Stimulated activated CD4-positive, alpha-beta T cell treated with anti-CD3 and anti-CD28 coated beads, Interleukin-4, amount 100 ng/mL, for 1 hour (primary cell): ENCODE data around the gene RNU5B-1.

Source experiments
- DNase-seq: peaks from one replicate; pipeline ENCODE4 v3.0.0-alpha.2; 2020

RNU5B-1 gene

DNA sequence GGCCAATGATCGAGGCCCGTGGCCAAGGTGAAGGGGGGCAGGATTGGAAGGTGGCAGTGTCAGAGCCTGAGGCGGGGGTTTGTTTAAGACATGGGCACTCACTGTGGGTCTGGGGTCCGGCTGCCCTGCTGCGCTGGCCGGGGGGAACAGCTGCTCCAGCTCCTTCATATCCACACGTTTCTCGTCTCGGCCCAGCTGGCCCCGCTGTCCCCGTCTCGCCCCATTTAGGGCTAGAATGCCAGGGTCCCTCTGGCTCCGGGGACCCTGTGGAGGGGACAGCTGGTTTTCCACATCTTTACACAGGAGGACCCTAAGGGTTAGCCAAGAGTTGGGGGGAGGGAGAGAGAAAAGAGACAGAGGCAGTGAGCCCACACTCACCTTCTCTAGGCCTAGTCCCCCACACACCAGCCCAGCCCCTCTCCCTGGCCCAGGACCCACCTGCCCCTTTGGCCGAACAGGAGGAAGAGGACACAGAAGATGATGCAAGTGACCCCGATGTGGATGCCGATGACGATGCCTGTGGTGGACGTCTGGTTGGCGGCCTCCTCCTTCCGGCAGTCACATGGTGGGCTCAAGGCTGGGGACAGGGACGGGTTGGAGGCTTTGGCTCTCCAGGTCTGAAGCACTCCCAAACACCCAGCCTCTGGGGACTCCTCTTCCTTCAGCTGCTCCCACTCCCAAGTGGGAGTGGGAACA, 25.0 kb downstream of the RNU5B-1 start:
- DNase-seq: no peak

DNA sequence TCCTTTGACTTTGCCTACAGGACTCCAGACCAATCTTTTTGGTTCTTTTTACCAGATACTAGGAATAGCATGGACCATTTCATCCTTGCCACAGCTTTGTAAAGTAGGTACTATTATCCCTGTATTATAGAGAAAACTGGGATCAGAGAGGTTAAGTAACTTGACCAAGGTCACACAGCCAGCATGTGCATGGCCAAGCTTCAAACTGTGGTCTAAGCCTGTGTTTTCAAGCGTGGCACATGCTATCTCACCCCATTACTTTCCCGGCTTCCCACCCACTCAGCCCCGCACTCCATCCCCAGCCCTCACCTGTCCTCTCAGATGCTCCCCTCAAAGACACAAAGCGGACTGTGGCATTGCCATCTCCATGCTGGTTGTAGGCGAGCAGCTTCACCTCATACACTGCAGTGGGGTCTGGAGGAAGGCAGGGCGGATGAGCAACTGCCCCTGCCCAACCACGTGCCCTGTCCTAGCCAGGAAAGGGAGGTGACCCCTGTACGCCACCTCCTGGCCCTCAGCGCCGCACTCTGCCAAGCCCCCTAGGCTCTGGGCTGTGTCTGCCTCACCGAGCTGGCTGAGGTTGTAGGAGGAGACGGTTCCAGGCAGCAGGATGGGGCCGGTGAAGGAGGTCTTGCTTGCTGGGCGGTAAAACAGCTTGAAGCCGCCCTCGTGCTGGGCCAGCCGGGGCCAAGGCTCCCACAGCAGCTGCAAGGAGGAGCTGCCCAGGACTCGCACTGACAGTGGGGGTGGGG, 25.7 kb downstream of the RNU5B-1 start:
- DNase-seq: no peak

DNA sequence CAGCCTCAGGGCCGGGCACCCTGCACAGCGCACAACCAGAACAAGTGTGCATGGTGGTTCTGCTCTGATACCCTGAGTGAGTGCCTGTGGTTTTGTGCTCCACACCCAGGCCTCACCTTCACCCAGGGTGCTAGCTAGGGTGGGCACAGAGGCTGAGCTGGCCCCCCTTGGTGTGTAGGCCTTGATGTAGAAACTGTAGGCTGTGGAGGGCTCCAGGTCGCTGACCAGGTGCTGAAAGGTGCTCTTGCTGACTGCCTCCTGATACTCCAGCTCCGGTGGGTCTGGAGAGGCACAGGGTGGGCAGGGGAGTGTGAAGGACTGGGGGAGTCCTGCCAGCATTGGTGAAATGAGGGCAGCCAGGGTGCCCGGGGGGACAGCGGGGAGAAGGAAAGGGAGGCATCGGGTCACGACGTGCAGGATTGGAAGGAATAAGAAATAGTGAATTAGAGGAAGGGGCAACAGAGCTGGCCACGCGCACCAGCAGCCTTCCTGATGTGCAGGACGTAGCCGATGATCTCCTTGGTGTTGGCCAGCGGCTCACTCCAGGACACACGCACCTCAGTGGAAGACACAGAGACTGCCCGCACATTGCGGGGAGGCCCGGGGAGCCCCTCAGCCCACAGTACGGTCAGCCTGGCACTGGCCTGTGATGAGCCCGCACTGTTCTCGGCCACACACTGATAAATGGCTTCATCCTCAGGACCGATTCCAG, 26.6 kb downstream of the RNU5B-1 start:
- no peak for DNase-seq

DNA sequence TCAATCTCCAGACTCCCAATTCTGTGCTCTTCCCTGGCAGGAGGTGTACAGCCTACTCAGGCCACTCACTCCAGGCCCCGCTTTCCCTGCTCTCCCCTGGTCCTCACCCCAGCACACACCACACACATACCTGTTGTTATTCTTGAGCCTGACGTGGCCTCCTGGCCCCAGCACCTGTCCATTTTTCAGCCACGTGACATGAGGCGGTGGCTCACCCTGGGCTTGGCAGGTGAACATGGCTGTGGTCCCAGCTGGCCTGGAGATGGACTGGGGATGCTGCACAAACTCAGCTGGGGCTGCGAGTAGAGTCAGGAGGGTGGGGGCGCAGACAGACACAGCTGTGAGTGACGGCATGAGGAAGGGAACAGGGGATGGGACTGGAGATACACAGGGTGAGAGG, 27.3 kb downstream of the RNU5B-1 start:
- no peak for DNase-seq

DNA sequence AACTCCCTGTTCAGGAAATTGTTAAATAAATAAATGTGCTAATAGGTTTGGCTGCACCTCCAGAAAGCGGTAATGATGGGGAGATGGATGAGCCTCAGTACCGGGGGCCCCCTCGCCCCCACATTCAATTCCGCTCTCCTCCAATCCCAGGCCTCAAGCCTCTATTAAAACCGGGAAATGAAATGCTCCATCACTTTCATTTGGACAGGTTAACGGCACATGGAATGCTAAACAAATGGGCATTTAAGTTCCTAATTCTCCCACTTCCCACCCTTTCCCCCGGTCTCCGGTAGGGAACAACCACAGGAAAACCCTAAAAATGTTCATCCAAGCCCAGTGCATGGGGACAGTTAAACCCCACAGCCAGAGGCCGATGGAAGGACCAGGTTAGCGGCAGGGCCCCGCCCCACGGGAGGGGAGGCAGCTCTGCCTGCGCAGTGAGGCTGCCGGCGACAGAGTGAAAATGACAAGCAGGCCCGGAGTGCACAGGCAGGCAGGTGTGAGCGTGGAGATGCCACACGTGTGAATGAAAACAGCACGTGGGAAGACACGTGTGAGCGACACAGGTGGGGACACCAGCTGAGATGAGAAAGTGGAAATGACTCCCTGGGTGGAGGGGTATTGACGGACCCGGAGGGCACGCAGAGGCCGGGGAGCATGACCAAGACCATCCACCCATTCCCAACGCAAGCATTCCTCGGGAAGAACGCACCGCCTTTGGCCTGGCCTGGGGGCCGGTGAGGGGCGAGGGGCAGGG, 28.1 kb downstream of the RNU5B-1 start:
- DNase-seq: no peak

DNA sequence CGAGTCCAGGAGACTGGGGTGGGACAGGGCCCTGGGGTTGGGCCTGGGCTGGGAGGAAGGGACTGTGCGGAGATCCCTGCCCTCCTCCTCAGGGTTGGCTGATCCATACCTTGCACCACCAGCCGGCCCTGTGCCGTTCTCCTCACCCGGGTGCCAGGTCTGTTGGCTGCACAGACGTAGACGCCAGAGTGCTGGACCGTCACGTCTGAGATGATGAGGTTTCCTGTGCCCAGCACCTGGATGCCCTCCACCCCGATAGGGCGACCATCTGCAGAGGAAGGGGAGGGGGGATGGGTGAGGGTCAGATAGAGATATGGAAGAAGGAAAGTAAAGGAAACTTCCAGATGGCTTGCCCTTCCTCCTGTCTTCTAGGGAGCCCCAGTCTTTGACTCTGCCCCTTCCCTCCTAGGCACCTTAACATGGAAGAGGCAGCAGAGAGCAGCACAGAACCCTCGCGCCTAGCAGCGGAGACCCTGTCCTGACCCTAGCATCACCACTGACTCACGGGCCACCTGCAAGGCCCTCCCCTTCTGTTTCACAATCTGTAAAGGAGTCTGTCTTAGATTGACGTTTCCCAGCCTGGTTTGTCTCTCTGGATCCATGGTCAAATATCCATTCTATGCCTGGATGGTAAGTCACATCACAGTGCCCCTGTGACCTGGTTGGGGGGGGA, 28.8 kb downstream of the RNU5B-1 start:
- DNase-seq: no peak

DNA sequence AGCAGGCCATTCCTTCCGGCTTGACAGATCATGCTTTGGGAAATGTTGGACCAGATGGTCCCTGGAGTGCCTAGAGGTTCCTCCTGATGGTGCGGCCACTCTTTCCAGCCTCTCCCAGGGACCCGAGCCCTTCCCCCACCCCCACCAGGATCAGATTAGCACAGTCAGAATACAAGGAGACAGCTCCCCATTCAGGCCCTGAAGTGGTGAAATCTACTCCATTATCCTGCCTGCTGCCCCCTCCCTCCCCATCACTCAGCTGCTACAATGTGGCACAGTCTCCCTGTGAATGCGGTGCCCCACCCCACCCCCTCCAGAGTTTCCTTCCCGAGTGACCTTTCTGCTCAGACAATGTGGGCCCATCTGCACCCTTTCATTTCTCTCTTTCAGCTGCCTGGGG, 29.4 kb downstream of the RNU5B-1 start:
- DNase-seq: no peak

DNA sequence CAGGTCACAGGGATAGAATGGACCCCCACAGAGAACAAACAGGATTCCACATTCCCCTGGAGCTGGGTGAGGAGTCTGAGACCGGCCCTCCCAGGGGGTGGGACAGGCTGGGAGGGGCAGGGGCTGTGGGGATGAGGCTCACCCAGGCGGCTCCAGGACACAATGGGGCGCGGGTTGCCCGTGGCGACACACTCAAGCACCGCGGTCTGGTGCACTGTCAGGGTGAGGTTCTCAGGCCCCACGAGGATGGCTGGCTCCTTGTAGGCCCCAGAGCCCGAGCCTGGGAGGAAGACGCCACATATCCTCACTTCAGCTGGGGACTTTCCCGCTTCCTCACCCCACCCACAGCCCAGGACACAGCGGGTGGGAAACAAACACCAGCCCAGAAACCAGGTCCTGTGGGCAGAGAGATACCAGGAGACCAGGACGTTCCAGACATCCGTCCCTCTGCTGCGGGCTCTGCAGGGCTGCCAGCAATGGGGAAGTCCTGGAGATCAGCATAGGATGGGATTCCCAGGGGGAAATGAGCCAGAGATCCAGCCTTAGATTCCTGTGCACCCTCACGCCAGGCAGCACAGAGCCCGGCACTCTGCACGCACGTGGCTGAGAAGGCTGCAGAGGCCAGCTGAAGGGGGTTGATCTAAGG, 30.2 kb downstream of the RNU5B-1 start:
- no peak for DNase-seq

DNA sequence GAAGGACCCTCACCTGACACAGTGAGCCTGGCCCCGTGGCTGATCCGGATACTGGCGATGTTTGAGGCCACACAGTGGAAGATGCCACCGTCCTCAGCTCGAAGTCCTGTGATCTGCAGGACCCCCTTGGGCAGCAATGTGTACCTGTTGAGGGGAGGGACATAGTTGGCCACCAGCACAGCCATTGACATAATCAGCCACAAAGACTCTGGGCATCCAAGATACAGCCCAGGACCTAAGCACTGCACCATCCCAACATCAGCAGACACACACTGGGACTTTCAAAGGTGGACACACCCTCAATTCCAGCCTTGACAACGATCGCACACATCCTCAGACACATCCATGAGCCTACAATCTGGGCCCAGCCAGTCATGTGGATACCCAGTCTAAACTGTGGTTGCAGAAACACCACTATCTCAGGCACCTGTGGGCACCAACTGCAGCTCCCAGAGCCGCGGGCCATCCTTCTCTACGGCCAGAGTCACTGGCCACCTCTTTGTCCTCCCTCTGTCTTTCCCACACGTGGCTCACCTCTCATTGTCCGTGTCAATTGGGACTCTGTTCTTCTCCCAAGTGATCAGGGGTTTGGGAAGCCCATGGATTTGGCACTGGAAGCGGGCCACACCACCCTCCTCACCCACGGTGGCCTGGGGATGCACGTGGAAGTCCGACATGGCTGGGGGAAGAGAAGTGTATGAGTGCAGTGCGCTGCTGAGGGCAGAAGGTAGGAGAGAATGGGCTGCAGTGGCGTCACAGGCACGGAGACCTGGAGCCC, 31.0 kb downstream of the RNU5B-1 start:
- DNase-seq: no peak

DNA sequence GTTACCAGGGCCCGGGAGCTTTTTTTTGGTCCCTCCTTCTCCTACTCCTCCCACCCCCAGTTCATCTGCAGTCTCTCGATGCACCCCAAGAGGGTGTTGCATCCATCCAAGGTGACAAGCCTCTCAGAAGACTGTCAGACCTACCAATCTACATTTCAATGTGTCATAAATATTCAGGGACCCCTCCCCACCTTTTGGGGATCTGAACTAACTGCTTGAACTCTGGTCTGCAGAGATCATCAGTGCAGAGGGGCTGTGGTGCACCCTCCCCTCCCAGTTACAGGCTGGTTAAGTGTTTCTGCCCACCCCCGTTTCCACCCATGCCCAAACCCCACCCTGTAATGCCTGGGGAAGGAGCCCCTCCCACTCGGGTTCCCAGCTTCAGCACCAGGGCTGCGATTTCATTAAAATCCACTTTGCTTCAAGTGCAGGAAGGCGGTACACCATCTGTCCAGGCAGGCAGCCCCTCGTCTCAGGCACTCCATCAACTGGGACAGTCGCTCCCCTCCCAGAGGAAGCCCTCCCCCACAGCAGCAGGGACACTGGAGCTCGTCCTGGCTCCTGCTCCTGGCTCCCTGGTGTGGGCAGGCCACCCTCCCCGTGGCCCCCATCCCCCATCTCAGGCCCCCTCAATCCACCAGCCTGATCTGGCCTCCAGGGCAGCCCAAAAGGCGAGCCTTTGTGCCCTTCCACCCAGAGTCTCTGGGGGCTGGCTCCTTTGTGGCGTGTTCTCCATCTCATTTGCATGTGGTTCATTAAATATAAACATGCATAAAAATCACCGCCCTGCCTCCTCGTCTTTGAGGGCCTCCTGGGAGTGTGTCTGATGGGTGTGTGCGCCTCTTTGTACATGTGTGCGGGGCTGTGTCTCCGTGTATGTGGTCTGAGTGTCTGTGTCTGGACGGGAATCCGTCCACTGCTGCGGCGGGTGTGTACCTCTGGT, 32.3 kb downstream of the RNU5B-1 start:
- no peak for DNase-seq

DNA sequence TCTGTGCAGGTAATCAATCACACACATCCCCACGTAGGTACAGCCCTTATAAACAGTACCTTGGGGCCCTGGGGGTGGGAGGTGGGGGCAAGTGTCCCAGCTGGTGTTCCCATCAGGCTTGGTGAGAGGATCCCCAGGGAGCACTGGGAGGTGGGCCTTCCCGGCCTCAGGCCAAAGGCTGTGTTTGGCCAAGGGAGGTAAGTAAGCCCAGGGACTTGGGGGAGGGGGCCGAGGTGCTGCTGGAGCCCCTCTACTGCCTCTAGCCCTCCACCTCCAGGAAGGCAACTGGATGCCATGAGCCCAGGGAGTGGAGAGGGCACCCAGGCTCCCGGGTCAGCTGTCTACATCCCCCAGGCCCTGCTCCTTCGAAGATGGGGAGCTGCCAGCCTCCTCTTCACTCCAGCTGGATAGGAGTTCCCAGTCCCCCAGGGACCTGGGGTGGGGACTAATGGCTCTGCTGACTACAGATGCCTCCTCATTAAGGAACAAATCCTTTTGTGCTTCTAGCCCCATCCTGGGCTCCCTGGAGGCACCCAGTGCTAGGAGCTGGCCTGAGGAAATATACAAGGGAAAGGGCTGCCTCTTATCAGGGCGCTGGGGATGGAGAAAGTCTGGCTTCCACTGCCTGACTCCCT, 33.1 kb downstream of the RNU5B-1 start:
- no peak for DNase-seq

DNA sequence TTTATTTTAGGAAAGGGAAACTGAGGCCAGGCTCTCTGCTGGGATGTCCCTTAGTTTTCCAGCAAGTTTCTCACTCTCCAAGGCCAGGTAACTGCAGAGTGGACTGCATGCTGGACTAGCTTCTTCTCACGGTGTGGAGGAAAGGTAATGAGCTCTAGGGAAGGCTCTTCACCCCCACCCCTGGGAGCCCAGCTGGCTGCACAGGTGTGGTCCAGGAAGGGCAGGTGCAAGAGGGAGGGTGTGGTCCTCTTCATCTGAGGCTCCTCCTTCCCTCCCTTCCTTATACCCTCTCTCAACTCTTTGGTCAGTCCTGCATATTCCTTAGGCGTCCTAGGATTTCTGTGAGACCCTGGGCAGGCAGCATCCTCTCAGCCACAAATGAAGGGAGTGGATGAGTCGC, 33.9 kb downstream of the RNU5B-1 start:
- DNase-seq: no peak

DNA sequence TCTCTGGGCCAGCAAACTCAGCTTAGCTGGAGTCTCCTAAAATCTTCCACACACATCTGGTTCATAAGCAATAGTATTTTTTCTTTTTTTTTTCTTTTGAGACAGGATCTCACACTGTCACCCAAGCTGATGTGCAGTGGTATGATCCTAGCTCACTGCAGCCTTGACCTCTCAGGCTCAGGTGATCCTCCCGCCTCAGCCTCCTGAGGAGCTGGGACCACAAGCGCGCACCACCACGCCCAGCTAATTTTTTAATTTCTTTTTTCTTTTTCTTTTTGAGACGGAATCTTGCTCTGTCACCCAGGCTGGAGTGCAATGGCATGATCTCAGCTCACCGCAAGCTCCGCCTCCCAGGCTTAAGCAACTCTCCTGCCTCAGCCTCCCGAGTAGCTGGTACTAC, 34.3 kb downstream of the RNU5B-1 start:
- DNase-seq: no peak

DNA sequence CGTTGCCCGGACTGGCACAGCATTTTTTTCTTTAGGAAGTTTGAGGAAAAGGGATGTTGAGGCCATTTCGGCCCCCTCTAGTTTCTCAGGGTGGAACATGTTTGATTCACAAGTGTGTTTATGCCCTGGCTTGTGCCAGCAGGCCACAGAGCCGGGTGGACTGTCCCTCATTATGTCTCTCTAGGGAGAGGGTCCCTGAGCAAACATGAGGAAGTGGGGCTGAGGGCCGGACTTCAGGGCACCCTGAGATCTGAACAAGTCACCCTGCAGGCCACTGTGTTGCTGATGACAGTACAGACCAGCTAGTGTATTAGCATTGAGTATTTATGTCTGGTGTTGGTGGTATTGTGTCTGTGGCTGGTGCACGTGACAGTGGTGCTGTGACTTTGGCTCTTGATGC, 34.9 kb downstream of the RNU5B-1 start:
- no peak for DNase-seq

DNA sequence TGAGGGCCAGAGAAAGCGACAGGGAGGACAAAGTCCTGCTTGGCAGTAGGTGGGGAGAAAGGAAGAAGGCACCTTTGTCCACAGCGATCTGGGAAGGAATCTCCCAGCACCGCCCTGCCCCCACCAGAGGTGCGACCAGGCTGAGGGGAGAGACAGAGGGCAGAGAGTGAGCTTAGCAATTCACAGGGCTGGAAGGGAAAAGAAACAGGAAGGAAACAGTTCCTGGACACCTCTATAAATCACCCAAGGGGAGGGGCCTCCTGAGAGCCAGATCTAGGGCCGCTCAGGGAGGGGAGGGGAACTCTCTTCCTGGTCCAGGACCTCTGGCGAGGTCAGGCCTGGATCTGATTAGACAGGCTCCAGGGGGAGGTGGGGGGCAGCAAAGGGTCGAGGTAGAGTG, 35.4 kb downstream of the RNU5B-1 start:
- no peak for DNase-seq

DNA sequence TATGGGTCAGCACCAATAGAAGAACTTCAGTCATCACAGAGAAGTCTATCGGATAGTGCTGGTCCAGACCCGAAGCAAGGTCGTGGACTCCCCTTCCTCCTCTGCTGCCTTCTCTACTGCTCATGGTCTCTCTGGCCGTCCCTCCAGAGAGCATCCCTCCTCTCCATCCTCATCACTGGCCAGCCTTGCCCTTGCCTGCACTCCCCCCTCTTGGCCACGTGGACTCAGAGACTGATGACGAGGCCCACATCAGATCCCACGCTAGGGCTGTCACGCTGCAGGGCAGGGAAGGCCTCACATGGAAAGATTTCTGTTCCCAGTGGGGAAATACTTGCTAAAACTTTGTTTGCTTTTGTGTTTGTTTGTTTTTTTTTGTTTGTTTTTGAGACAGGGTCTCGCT, 38.0 kb downstream of the RNU5B-1 start:
- DNase-seq: no peak

DNA sequence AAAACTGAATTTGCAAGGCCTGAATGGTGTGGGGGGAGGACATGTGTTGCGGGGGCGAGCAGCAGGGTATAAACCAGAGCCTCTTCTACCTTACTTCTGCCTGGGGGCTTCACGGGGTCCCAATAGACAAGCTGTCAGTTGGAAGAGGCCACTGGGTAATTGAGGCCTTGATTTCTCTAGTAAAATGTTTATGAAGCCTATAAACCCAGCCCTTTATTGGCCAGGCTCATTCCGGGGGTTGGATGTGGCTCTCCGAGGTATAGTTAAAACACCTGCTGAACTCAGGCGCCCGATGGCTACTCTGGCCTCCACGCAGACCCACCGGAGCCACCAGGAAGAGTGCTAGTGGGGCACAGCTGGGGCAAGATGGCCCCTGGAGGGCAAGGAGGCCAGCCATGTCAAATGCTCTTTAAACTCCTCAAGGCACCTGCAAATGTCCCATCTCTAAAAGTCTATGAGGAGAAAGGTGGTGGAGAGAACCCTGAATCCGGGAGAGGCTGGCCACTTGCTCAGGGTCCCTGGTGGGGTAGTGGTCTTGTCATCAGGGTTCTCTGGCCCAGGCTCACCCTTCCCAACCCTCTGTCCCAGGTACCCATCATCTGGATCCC, 39.0 kb downstream of the RNU5B-1 start:
- no peak for DNase-seq

DNA sequence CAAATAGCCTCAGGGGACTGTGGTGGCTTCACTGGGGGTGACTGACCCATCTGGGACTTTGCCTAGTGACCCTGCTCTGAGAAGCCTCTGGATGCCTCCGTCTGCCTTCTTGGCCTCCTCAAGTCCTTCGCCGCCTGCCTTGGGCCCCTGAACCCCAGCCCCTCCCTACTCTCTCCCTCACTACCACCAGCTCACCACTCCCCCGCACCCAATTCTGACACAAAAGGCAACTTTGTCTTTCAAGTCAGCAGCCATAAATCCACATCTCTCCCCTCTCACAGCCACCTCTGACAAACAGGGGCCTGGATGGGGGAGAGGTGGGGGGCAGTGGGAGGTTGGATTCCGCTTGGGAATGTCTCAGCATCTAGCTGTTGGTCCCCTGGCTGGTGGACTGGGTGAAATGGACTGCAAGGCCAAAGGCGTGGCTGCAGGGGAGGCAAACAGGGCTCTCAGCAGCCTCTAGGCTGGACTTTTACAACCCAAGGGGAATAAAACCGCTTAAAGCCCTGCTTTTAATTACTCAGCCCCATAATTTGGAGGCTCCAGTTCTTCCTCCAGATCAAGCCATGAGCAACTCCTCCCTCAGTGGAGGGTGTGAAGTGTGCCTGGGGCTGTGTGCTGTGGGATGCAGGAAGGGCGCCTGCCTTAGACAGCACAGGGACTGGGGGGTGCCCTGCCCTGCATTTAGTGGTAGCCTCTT, 39.9 kb downstream of the RNU5B-1 start:
- no peak for DNase-seq

DNA sequence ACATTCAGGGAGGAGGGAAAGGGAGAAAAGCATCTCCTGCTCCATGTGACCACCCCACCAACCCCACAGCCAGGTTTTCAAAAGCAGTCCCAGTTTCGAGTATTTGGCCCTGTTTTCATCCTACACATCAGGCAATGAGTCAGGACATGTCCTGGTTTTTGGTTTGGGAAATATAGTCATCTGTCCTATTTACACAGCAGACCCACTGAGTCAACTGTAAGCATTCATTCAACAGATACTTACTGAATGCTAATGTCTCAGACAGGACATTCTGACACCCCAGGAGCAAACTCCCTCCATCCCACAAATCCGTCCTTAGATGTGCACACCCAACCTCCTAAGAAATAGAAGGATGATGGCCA, 40.4 kb downstream of the RNU5B-1 start:
- no peak for DNase-seq
